WERI-Rb-1 (cell line): ENCODE data around the gene RTP5.

Source experiments
- DNase-seq: peaks from one replicate; pipeline ENCODE4 v3.0.0-alpha.2; 2020
- H3K27ac ChIP-seq: fragments of 250-450 bp; sonication (Bioruptor Pico); 2 replicates; pipeline ENCODE4 v1.5.1; 2020; ENCODE audit warnings: mild to moderate bottlenecking, moderate library complexity
- H3K27me3 ChIP-seq: fragments of 250-450 bp; sonication (Bioruptor Pico); 2 replicates; pipeline ENCODE4 v1.5.1; 2021; ENCODE audit warnings: mild to moderate bottlenecking, low read depth, moderate library complexity; ENCODE audit not compliant: insufficient read depth, severe bottlenecking
- H3K36me3 ChIP-seq: fragments of 250-450 bp; sonication (Bioruptor Pico); 2 replicates; pipeline ENCODE4 v1.5.1; 2020; ENCODE audit warnings: mild to moderate bottlenecking, moderate library complexity
- H3K4me3 ChIP-seq: 2 replicates; pipeline ENCODE4 v1.5.1; 2011; ENCODE audit warnings: low read depth, mild to moderate bottlenecking, control low read depth, low read length
- H3K9me3 ChIP-seq: fragments of 250-450 bp; sonication (Bioruptor Pico); 2 replicates; pipeline ENCODE4 v1.5.1; 2021; ENCODE audit warnings: mild to moderate bottlenecking, moderate library complexity; ENCODE audit not compliant: severe bottlenecking
- TF ChIP-seq, protein P1 (sequence below): IDR thresholded peaks from 2 replicates; pipeline ENCODE4 v1.5.1; 2011; ENCODE audit warnings: low read depth, mild to moderate bottlenecking, control low read depth, inconsistent platforms, low read length

RTP5 gene

DNA sequence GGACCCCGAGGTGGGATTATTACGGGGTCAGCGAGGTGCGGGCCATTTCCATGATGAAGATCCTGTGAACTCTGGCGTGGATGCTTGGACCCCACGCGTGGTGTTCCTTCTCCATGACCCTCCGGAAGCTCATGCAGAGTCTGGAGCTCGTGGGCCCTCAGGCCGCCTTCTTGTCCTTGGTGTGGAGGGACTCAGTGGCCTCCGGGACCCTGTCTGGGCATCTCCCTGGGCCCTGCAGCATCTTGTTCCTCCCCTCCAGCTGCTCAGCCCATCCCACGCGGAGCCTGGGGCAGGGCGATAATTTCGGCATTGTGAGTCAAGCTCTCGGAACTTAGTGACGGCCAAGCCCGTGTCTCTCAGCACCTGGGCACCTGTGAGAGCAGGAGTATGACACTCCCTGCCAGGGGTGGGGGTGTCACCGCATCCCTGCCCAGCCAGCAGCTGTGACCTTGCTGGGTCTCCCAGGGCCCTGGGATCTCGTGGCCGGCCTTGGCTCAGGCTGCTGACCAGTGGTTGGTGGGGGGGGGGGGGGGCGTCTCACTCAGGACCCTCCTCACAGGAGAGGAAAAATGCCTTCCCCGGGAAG is 24.6 kb downstream of the RTP5 start:
- Histone ChIP-seq H3K9me3 (peaks cover 1% of the 10 kb centered on the region), H3K27me3 (no peaks in the 10 kb centered on the region), H3K36me3 (no peaks in the 10 kb centered on the region; the same call in 1 of the 2 replicates), H3K4me3 (no peak overlapping the region), H3K27ac (peak overlapping the region; percentile 53)
- no peak for DNase-seq
- TF ChIP-seq, protein P1, sequence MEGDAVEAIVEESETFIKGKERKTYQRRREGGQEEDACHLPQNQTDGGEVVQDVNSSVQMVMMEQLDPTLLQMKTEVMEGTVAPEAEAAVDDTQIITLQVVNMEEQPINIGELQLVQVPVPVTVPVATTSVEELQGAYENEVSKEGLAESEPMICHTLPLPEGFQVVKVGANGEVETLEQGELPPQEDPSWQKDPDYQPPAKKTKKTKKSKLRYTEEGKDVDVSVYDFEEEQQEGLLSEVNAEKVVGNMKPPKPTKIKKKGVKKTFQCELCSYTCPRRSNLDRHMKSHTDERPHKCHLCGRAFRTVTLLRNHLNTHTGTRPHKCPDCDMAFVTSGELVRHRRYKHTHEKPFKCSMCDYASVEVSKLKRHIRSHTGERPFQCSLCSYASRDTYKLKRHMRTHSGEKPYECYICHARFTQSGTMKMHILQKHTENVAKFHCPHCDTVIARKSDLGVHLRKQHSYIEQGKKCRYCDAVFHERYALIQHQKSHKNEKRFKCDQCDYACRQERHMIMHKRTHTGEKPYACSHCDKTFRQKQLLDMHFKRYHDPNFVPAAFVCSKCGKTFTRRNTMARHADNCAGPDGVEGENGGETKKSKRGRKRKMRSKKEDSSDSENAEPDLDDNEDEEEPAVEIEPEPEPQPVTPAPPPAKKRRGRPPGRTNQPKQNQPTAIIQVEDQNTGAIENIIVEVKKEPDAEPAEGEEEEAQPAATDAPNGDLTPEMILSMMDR: no peak

GRCh38 chr2:241894681-241895426 is 25.3 kb downstream of the RTP5 start:
- peak overlapping the region; percentile 53 for H3K27ac ChIP-seq
- H3K36me3 ChIP-seq: no peaks in the 10 kb centered on the region; the same call in 1 of the 2 replicates
- H3K9me3 ChIP-seq: no peaks in the 10 kb centered on the region

DNA sequence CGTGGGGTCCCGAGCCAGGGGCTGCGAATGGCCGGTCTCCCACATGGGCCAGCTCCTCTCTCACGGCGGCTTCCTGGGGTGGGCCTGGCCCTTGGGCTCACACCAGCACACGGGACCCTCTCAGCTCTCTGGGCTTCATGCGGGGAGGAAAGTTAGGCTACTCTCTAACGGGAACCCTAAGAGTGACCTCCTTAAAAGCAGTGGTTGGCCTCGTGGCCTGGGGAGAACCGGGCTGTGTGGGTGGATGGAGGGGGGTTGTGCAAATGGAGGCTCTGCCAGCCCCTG is 25.8 kb downstream of the RTP5 start:
- TF ChIP-seq, protein P1: no peak
- Histone ChIP-seq H3K4me3 (no peak overlapping the region), H3K27ac (peak overlapping the region; percentile 53), H3K27me3 (no peaks in the 10 kb centered on the region), H3K36me3 (no peaks in the 10 kb centered on the region; the same call in 1 of the 2 replicates), H3K9me3 (no peaks in the 10 kb centered on the region)
- no peak for DNase-seq

More at GRCh38 chr2:241894681-241895426, 25.3 kb downstream of the RTP5 start:
- DNase-seq: no peak
- TF ChIP-seq, protein P1: no peak
- Histone ChIP-seq H3K4me3 (no peak overlapping the region), H3K27me3 (no peaks in the 10 kb centered on the region)

DNA sequence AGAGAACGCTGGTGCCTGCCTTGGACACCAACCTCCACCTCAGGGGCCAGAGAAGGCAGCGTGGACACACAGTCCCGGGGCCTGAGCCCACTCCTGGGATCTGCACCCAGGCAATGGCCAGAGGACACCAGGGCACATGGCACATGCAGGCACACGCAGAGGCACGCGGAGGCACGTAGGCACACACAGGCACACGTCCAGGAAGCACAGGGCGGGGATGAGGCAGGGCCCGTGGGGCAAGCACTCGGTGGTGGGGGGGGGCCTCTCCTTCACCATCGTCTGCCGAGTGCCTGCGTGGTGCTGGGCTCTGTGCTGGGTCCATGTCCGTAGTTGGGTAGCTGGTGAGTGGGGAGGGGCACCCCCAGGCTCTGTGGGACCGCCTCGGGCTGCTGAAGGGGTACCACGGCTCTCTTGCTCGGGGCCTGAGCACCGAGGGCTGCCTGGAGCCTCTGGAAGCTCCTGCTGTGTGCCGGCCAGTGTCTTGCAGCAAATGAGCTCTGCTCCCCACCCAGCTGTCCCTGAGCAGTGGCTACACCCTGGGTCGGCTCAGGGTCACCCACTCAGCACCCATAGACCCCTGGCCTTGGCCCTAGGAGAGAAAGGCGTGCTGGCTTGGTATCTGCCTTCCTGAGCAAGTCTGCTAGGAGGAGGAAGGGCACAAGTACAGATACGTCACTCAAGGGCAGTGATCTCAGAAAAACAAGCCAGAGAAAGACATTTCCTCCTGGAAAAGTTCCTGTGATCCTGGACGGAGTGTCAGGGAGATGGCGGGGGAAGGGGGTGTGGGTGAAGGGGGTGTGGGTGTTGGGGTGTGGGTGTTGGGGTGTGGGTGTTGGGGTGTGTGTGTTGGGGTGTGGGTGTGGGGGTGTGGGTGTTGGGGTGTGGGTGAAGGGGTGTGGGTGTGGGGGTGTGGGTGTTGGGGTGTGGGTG is 26.4 kb downstream of the RTP5 start:
- no peaks in the 10 kb centered on the region for H3K27me3 ChIP-seq
- H3K36me3 ChIP-seq: no peaks in the 10 kb centered on the region; the same call in 1 of the 2 replicates
- peak overlapping the region; percentile 53 for H3K27ac ChIP-seq
- TF ChIP-seq, protein P1: no peak
- peak; percentile 62 for DNase-seq
- H3K9me3 ChIP-seq: no peaks in the 10 kb centered on the region
- no peak overlapping the region for H3K4me3 ChIP-seq

- no peaks in the 10 kb centered on the region for H3K9me3 ChIP-seq
- no peak overlapping the region for H3K4me3 ChIP-seq
- no peaks in the 10 kb centered on the region; the same call in none of the 2 replicates for H3K36me3 ChIP-seq
- H3K27ac ChIP-seq: no peak overlapping the region
- H3K27me3 ChIP-seq: no peaks in the 10 kb centered on the region
- TF ChIP-seq, protein P1: no peak
- no peak for DNase-seq
Measured at GRCh38 chr2:241896746-241897201, 27.2 kb downstream of the RTP5 start.
